ENCODE data around the gene RBM10.
A peak's percentile ranks its signal among the peaks of the same experiment; 100 is the strongest.
"Not testable (repeated sequence)": the region's sequence is repeated elsewhere in the genome, so short reads cannot be mapped to it uniquely, and the experiment has no call there.

The RBM10 gene

GRCh38 chrX:47144626-47145394 is at the start of gene RBM10, which contains the start of gene NDUFB11:
Gene RBM10, plus strand, starts transcription at chrX:47145221. Its CDS starts 2,261 bp downstream, at chrX:47147482.
Gene NDUFB11, minus strand, starts transcription at chrX:47144702. Its CDS starts 23 bp downstream, at chrX:47144679.
- peak; percentile 95 for DNase-seq

- no peak for DNase-seq
Measured at GRCh38 chrX:47097018-47097417, 48.0 kb upstream of the RBM10 start.

- no peak for DNase-seq
Measured at GRCh38 chrX:47098338-47099094, 46.5 kb upstream of the RBM10 start.

GRCh38 chrX:47101206-47101605 is 43.8 kb upstream of the RBM10 start:
- no peak for DNase-seq

- not testable (repeated sequence) for DNase-seq
Measured at GRCh38 chrX:47110936-47111615, 33.9 kb upstream of the RBM10 start.

GRCh38 chrX:47112316-47112954 is 32.6 kb upstream of the RBM10 start:
- no peak for DNase-seq

- DNase-seq = not testable (repeated sequence)
Measured at GRCh38 chrX:47116551-47117110, 28.4 kb upstream of the RBM10 start.

GRCh38 chrX:47124466-47124865 is 20.6 kb upstream of the RBM10 start:
- DNase-seq = not testable (repeated sequence)

GRCh38 chrX:47129157-47129898 is 15.7 kb upstream of the RBM10 start:
- DNase-seq = peak; percentile 96

GRCh38 chrX:47129899-47130358 is 15.1 kb upstream of the RBM10 start:
- DNase-seq = no peak

- no peak for DNase-seq
Measured at GRCh38 chrX:47133493-47133892, 11.5 kb upstream of the RBM10 start.

- DNase-seq = not testable (repeated sequence)
Measured at GRCh38 chrX:47135650-47136049, 9.4 kb upstream of the RBM10 start.

GRCh38 chrX:47138171-47138570 is 6.8 kb upstream of the RBM10 start:
- no peak for DNase-seq

- peak; percentile 36 for DNase-seq
Measured at GRCh38 chrX:47143894-47144625, 961 bp upstream of the RBM10 start.

GRCh38 chrX:47145395-47146120 is 537 bp downstream of the RBM10 start:
- DNase-seq = no peak

- DNase-seq = no peak
Measured at GRCh38 chrX:47146121-47146935, 1.3 kb downstream of the RBM10 start.

GRCh38 chrX:47146936-47147859 is 2.2 kb downstream of the RBM10 start:
- DNase-seq = no peak

GRCh38 chrX:47148946-47149345 is 3.9 kb downstream of the RBM10 start:
- DNase-seq = no peak
